Neural crest cell (in vitro differentiated cells): ENCODE data around the gene ZNF791. TPM values are rescaled to one million over a fixed set of nuclear protein-coding genes. Genes with fewer than 3 reads are reported as not detected.
A peak's percentile ranks its signal among the peaks of the same experiment; 100 is the strongest.
"Not testable (repeated sequence)": the region's sequence is repeated elsewhere in the genome, so short reads cannot be mapped to it uniquely, and the experiment has no call there.

Experiments
- DNase-seq: peaks from one replicate; pipeline ENCODE4 v3.0.0; 2021; ENCODE audit warnings: low read depth, mixed read lengths, low spot score
- H3K27ac Mint-ChIP-seq: one replicate; pipeline ENCODE4 v1.8.0; 2021; ENCODE audit warnings: mild to moderate bottlenecking, mixed read lengths; ENCODE audit not compliant: unreplicated experiment
- H3K27me3 Mint-ChIP-seq: 2 replicates; pipeline ENCODE4 v1.8.0; 2021; ENCODE audit warnings: low read depth, mild to moderate bottlenecking, mixed read lengths
- H3K36me3 Mint-ChIP-seq: 2 replicates; pipeline ENCODE4 v1.8.0; 2021; ENCODE audit warnings: low read depth, mild to moderate bottlenecking, mixed read lengths
- H3K4me1 Mint-ChIP-seq: 2 replicates; pipeline ENCODE4 v1.8.0; 2021; ENCODE audit warnings: mixed read lengths
- H3K4me3 Mint-ChIP-seq: one replicate; pipeline ENCODE4 v1.8.0; 2021; ENCODE audit warnings: mild to moderate bottlenecking, mixed read lengths
- H3K9me3 Mint-ChIP-seq: 2 replicates; pipeline ENCODE4 v1.8.0; 2021; ENCODE audit warnings: mixed read lengths
- long read RNA-seq: library from polyadenylated mRNA; unstranded; transcript quantifications from one replicate; pipeline ENCODE4 v2.0.0, GENCODE V29; 2020
- total RNA-seq: library from RNA; stranded (reverse); gene quantifications from 2 replicates; pipeline ENCODE4 v1.2.1, GENCODE V29; 2021
- TF ChIP-seq, protein P1 (sequence below): fragments of 200-600 bp; sonication (generic); conservative IDR thresholded peaks from 2 replicates; pipeline ENCODE4 v1.5.0; 2021; ENCODE audit warnings: antibody characterized with exemption, mild to moderate bottlenecking

The ZNF791 gene
- 18.9 and 22.4 TPM in 2 replicates for total RNA-seq
- long read RNA-seq, full-length matches to known transcripts: 34 of 37 reads
- long read RNA-seq, partial matches to known transcripts: 1 of 37 reads
- long read RNA-seq, other reads (novel, unspliced or antisense): 2 of 37 reads

DNA sequence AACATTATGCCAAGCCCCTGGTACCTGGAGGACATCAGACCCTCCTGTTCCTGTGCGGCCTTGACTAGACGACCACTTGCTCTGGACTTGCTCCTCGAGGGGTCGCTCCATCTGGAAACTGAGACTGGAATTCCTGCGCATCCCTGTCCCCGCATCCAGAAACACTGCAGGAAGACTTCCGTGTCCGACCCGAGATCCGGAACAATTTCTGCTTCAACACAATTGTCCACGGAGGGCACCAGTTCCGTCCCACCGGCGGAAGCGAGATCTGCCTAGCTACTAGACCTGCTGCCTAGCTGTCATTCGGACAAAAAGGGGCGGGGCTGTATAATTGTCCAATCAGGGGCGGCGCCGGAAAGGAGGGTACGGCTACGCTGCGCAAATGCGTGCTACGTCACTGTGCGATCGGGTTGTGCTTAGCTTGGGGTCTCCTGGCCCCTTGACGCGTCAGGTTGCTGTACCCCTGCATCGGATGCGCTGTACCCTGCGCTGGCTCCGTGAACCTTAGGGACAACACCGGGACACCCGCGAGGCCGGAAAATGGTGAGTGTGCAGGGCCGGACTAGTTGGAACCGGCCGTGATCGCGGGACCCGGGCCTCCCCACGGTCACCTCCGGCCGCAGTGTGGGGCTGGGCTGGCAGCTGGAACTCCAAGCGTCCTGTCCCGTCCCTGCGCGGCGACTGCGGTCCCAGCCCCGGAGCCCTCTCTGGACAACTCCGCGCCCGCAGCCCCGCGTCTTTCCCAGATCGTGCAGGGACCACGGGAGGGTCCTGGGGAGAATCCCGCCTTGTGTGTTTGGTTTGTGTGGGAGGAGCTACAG is at the start of gene ZNF791, which contains the start of gene ZNF490:
Gene ZNF791 (plus strand): TSS at position 381 of the 821 bp plus-strand sequence. CDS start 160 bp downstream, at position 541.
Gene ZNF490 (minus strand): TSS at position 274 of the 821 bp plus-strand sequence. CDS start 133 bp downstream, at position 141.
- DNase-seq: peak; percentile 96
- Mint-ChIP-seq H3K4me1 (peaks cover 16% of the 10 kb centered on the region), H3K9me3 (no peaks in the 10 kb centered on the region), H3K27ac (peak within 1 kb of the TSS; percentile 100), H3K36me3 (peaks cover 5% of the 10 kb centered on the region), H3K4me3 (peak within 1 kb of the TSS; percentile 100), H3K27me3 (no peaks in the 10 kb centered on the region)
- TF ChIP-seq, protein P1, sequence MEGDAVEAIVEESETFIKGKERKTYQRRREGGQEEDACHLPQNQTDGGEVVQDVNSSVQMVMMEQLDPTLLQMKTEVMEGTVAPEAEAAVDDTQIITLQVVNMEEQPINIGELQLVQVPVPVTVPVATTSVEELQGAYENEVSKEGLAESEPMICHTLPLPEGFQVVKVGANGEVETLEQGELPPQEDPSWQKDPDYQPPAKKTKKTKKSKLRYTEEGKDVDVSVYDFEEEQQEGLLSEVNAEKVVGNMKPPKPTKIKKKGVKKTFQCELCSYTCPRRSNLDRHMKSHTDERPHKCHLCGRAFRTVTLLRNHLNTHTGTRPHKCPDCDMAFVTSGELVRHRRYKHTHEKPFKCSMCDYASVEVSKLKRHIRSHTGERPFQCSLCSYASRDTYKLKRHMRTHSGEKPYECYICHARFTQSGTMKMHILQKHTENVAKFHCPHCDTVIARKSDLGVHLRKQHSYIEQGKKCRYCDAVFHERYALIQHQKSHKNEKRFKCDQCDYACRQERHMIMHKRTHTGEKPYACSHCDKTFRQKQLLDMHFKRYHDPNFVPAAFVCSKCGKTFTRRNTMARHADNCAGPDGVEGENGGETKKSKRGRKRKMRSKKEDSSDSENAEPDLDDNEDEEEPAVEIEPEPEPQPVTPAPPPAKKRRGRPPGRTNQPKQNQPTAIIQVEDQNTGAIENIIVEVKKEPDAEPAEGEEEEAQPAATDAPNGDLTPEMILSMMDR: no peak

DNA sequence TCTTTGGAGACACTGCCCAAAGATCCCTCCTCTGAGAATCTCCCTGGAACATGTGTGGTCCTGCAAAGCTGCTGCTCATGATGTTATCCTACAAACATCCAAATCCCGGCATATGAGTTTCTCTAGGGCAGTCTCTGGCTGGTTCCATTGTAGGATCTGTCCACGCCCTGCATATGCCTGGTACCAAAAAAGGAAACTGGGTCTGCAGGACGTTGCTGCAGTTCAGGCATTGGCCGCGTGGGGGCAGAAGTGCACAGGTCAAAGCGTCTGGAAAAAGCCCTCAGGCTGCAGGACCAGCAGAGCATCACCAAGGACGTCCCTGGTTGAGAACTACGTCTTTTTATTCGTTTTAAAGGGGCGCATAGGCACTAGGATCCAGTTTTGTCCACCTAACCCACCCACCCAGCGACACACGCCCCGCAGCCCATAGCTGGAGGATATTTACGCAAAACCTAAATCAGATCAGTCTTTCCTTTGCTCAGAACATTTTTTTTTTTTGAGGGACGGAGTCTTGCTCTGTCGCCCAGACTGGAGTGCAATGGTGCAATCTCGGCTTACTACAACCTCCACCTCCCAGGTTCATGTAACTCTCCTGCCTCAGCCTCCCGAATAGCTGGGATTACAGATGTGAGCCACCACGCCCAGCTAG is 46.6 kb upstream of the ZNF791 start:
- Mint-ChIP-seq H3K9me3 (no peaks in the 10 kb centered on the region), H3K4me1 (peaks cover 5% of the 10 kb centered on the region), H3K36me3 (no peaks in the 10 kb centered on the region), H3K4me3 (no peak overlapping the region), H3K27ac (no peak overlapping the region), H3K27me3 (peaks cover 7% of the 10 kb centered on the region)
- TF ChIP-seq, protein P1: peak; percentile 94
- DNase-seq: peak; percentile 98

DNA sequence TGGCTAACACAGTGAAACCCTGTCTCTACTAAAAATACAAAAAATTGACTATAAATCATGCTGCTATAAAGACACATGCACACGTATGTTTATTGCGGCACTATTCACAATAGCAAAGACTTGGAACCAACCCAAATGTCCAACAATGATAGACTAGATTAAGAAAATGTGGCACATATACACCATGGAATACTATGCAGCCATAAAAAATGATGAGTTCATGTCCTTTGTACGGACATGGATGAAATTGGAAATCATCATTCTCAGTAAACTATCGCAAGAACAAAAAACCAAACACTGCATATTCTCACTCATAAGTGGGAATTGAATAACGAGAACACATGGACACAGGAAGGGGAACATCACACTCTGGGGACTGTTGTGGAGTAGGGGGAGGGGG is 44.3 kb upstream of the ZNF791 start:
- not testable (repeated sequence) for H3K27me3 Mint-ChIP-seq, H3K27ac Mint-ChIP-seq, H3K4me1 Mint-ChIP-seq, H3K4me3 Mint-ChIP-seq, DNase-seq, H3K36me3 Mint-ChIP-seq, H3K9me3 Mint-ChIP-seq

DNA sequence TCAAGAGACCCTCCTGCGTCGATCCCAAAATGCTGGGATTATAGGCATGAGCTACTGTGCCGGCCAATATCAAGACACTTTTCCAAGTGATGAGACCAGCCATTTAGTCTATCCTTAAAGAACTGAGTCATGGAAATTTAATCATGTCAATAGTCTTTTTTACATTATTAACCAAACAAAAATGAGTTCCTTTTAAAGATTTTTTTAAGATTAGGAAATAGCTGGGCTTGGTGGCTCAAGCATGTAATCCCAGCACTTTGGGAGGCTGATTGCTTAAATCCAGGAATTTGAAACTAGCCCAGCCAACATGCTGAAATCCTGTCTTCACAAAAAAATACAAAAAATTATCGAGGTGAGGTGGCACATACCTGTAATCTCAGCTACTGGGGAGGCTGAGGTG is 42.8 kb upstream of the ZNF791 start:
- H3K9me3 Mint-ChIP-seq: no peaks in the 10 kb centered on the region
- peaks cover 11% of the 10 kb centered on the region for H3K4me1 Mint-ChIP-seq
- DNase-seq: no peak
- no peaks in the 10 kb centered on the region for H3K36me3 Mint-ChIP-seq
- TF ChIP-seq, protein P1: no peak
- H3K27ac Mint-ChIP-seq: no peak overlapping the region
- no peak overlapping the region for H3K4me3 Mint-ChIP-seq
- peaks cover 4% of the 10 kb centered on the region for H3K27me3 Mint-ChIP-seq

DNA sequence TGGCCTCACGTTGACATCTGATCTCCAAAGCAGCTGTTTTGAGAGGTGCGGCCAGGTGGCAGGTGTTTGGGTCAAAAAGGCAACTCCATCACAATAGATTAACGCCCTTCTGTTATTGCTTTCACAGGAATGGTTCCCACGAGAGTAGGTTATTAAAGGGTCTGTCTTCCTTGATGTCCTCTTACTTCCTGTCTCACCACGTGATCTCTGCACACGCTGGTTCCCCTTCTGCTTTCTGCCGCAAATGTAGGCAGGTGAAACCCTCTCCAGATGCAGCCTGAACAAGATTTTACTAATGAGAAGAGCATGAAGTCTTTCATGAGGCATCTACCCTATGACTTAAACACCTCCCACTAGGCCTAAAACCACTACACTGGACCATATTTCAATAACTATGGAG is 36.7 kb upstream of the ZNF791 start:
- H3K9me3 Mint-ChIP-seq: peaks cover 4% of the 10 kb centered on the region
- no peak for DNase-seq
- no peaks in the 10 kb centered on the region for H3K27me3 Mint-ChIP-seq
- peaks cover 29% of the 10 kb centered on the region for H3K36me3 Mint-ChIP-seq
- no peak overlapping the region for H3K27ac Mint-ChIP-seq
- TF ChIP-seq, protein P1: no peak
- peaks cover 5% of the 10 kb centered on the region for H3K4me1 Mint-ChIP-seq
- no peak overlapping the region for H3K4me3 Mint-ChIP-seq
